WTC11 (cell line): Measurements from ENCODE around the gene ATP5ME. TPM values are rescaled to one million over a fixed set of nuclear protein-coding genes. Genes with fewer than 3 reads are reported as not detected.

Experiments used
- ATAC-seq: fragments of 200-7000 bp; cut with Tn5 transposase; 2 replicates; pipeline ENCODE4 v1.10.0; 2021; ENCODE audit warnings: mild to moderate bottlenecking, moderate library complexity
- CTCF ChIA-PET: fragments of 300-600 bp; sonication (Branson Sonifier 250); formaldehyde crosslinking; loops from one replicate; lab custom pipeline; 2021; ENCODE audit warnings: antibody characterized with exemption; lab: Charles Lee
- POLR2A ChIA-PET: fragments of 350-600 bp; sonication (Branson Sonifier 250); formaldehyde crosslinking; loops from one replicate; lab custom pipeline; 2021; ENCODE audit warnings: antibody characterized with exemption; lab: Charles Lee
- DNase-seq: peaks from one replicate; pipeline ENCODE4 v3.0.0; 2021; ENCODE audit warnings: low spot score
- H3K27ac Mint-ChIP-seq: 2 replicates; pipeline ENCODE4 v1.8.0; 2021; ENCODE audit warnings: mixed read lengths
- H3K27me3 Mint-ChIP-seq: 2 replicates; pipeline ENCODE4 v1.8.0; 2021; ENCODE audit warnings: low read depth, mild to moderate bottlenecking, moderate library complexity, mixed read lengths
- H3K36me3 Mint-ChIP-seq: 2 replicates; pipeline ENCODE4 v1.8.0; 2021; ENCODE audit warnings: mixed read lengths
- H3K4me1 Mint-ChIP-seq: 2 replicates; pipeline ENCODE4 v1.8.0; 2022; ENCODE audit warnings: mixed read lengths
- H3K4me3 Mint-ChIP-seq: 2 replicates; pipeline ENCODE4 v1.8.0; 2021; ENCODE audit warnings: mild to moderate bottlenecking, moderate library complexity, mixed read lengths
- H3K9me3 Mint-ChIP-seq: 2 replicates; pipeline ENCODE4 v1.8.0; 2021; ENCODE audit warnings: mixed read lengths
- CDX4 ChIP-seq: fragments of 250-450 bp; sonication (Bioruptor Pico); IDR thresholded peaks from 2 replicates; pipeline ENCODE4 v1.9.0; 2021; ENCODE audit warnings: moderate library complexity, mild to moderate bottlenecking, inconsistent platforms, borderline replicate concordance
- CREB1 ChIP-seq: sonication (generic); formaldehyde crosslinking; IDR thresholded peaks from 2 replicates; pipeline ENCODE4 v1.8.0; 2023; ENCODE audit warnings: mild to moderate bottlenecking, missing genetic modification reagents
- E2F4 ChIP-seq: sonication (generic); formaldehyde crosslinking; IDR thresholded peaks from 2 replicates; pipeline ENCODE4 v1.8.1; 2022; ENCODE audit warnings: low read depth, mild to moderate bottlenecking, moderate library complexity, missing genetic modification reagents, borderline replicate concordance
- ELF4 ChIP-seq: sonication (generic); formaldehyde crosslinking; IDR thresholded peaks from 2 replicates; pipeline ENCODE4 v1.8.1; 2022; ENCODE audit warnings: low read depth, mild to moderate bottlenecking, moderate library complexity, missing genetic modification reagents
- GABPB1 ChIP-seq: sonication (generic); formaldehyde crosslinking; IDR thresholded peaks from 2 replicates; pipeline ENCODE4 v1.8.1; 2023; ENCODE audit warnings: mild to moderate bottlenecking, missing genetic modification reagents
- GRHL2 ChIP-seq: fragments of 250-450 bp; sonication (Bioruptor Pico); IDR thresholded peaks from 2 replicates; pipeline ENCODE4 v1.8.0; 2022; ENCODE audit warnings: mild to moderate bottlenecking, moderate library complexity; ENCODE audit not compliant: insufficient replicate concordance, severe bottlenecking
- MLX ChIP-seq: sonication (generic); formaldehyde crosslinking; IDR thresholded peaks from 2 replicates; pipeline ENCODE4 v1.8.1; 2023; ENCODE audit warnings: mild to moderate bottlenecking, missing genetic modification reagents, moderate library complexity
- RELA ChIP-seq: sonication (generic); formaldehyde crosslinking; IDR thresholded peaks from 2 replicates; pipeline ENCODE4 v1.8.1; 2022; ENCODE audit warnings: missing genetic modification reagents, mild to moderate bottlenecking, borderline replicate concordance
- USF2 ChIP-seq: sonication (generic); formaldehyde crosslinking; IDR thresholded peaks from 2 replicates; pipeline ENCODE4 v1.8.1; 2023; ENCODE audit warnings: mild to moderate bottlenecking, missing genetic modification reagents, moderate library complexity
- ZNF396 ChIP-seq: fragments of 250-450 bp; sonication (Bioruptor Pico); IDR thresholded peaks from 2 replicates; pipeline ENCODE4 v1.8.0; 2021; ENCODE audit warnings: mild to moderate bottlenecking, moderate library complexity, borderline replicate concordance
- total RNA-seq: library from RNA; stranded (reverse); gene quantifications from 3 replicates; pipeline ENCODE4 v1.2.3, GENCODE V29; 2021

The ATP5ME gene
- total RNA-seq, 1 experiment from 2014 or later = 468 TPM

GRCh38 chr4:682490-683172 is 8.6 kb upstream of the ATP5ME start:
- DNase-seq (no peak), ATAC-seq (no peak)
- Mint-ChIP-seq H3K4me1 (peaks cover 7% of the 10 kb centered on the region; the same call in 1 of the 2 replicates), H3K4me3 (no peak overlapping the region), H3K36me3 (no peaks in the 10 kb centered on the region), H3K27ac (no peak overlapping the region), H3K27me3 (no peaks in the 10 kb centered on the region; the same call in 1 of the 2 replicates), H3K9me3 (no peaks in the 10 kb centered on the region)
- TF ChIP-seq GRHL2 (CRISPR knock-in tag) = no peak
- TF ChIP-seq ZNF396 = no peak
- TF ChIP-seq MLX (CRISPR knock-in tag) = no peak
- TF ChIP-seq E2F4 = 0 out of 2 replicates have a peak, but pooled peaks have one; percentile 28
- no peak for TF ChIP-seq RELA
- ChIA-PET POLR2A (no interaction called here), CTCF (interaction anchor here (1.3 to 2.9 kb wide), 2 partner anchors 9 to 106 kb away, joined by 8 to 35 read pairs; partner anchors contain the start of genes ATP5ME, MYL5 and TMEM271)

- ChIA-PET CTCF (interaction anchor here (1.3 to 2.9 kb wide), 3 partner anchors 8 to 79 kb away, joined by 4 to 35 read pairs (median 5); partner anchors contain the start of genes ATP5ME and MYL5), POLR2A (no interaction called here)
- Mint-ChIP-seq H3K9me3 (no peaks in the 10 kb centered on the region), H3K4me1 (0 out of 2 replicates have a peak, but pooled peaks cover 6% of the 10 kb centered on the region), H3K27me3 (no peaks in the 10 kb centered on the region), H3K36me3 (no peaks in the 10 kb centered on the region), H3K27ac (no peak overlapping the region), H3K4me3 (no peak overlapping the region)
- ATAC-seq = no peak
- peak; percentile 54 for DNase-seq
- TF ChIP-seq GABPB1 (CRISPR knock-in tag) (no peak), CREB1 (CRISPR knock-in tag) (no peak), ZNF396 (no peak), USF2 (CRISPR knock-in tag) (no peak), ELF4 (CRISPR knock-in tag) (no peak), CDX4 (CRISPR knock-in tag) (no peak)
Measured at GRCh38 chr4:681736-682451, 7.8 kb upstream of the ATP5ME start.

GRCh38 chr4:680928-681645 is 7.0 kb upstream of the ATP5ME start:
- Mint-ChIP-seq H3K27ac (no peak overlapping the region), H3K27me3 (no peaks in the 10 kb centered on the region), H3K4me1 (0 out of 2 replicates have a peak, but pooled peaks cover 6% of the 10 kb centered on the region), H3K4me3 (peak overlapping the region; percentile 57), H3K9me3 (no peaks in the 10 kb centered on the region), H3K36me3 (no peaks in the 10 kb centered on the region)
- ChIA-PET POLR2A (interaction anchor here (0.8 to 1.5 kb wide), 2 partner anchors 14 to 18 kb away, joined by 3 to 4 read pairs; no protein-coding TSS in a partner anchor), CTCF (interaction anchor here (0.8 to 2.0 kb wide), 5 partner anchors 17 to 78 kb away, joined by 3 to 5 read pairs (median 4); no protein-coding TSS in a partner anchor)
- no peak for TF ChIP-seq E2F4
- ATAC-seq (peak; percentile 23), DNase-seq (peak; percentile 62)
